Activated T-cell treated with anti-CD3 and anti-CD28 coated beads for 4 hours (primary cell): ENCODE results near the gene MOB3B.
"Not testable (repeated sequence)": the region's sequence is repeated elsewhere in the genome, so short reads cannot be mapped to it uniquely, and the experiment has no call there.

Source experiments
- DNase-seq: peaks from one replicate; pipeline ENCODE4 v3.0.0-alpha.2; 2020

Gene MOB3B

GRCh38 chr9:27472195-27472594, 57.4 kb downstream of the MOB3B start:
- no peak for DNase-seq

- no peak for DNase-seq
These were observed 57.8 kb downstream of the MOB3B start for GRCh38 chr9:27471789-27472188.

- DNase-seq: no peak
These were observed 58.2 kb downstream of the MOB3B start for GRCh38 chr9:27471366-27471765.

- DNase-seq: no peak
These were observed 59.2 kb downstream of the MOB3B start for GRCh38 chr9:27470291-27470856.

- no peak for DNase-seq
These were observed 60.1 kb downstream of the MOB3B start for GRCh38 chr9:27469550-27469949.

GRCh38 chr9:27468462-27469110, 61.0 kb downstream of the MOB3B start:
- DNase-seq: no peak

- DNase-seq: no peak
These were observed 61.6 kb downstream of the MOB3B start for GRCh38 chr9:27468000-27468399.

- DNase-seq: no peak
These were observed 62.1 kb downstream of the MOB3B start for GRCh38 chr9:27467486-27467885.

- not testable (repeated sequence) for DNase-seq
These were observed 63.1 kb downstream of the MOB3B start for GRCh38 chr9:27466516-27466915.

- not testable (repeated sequence) for DNase-seq
These were observed 64.7 kb downstream of the MOB3B start for GRCh38 chr9:27464950-27465349.

- no peak for DNase-seq
These were observed 66.8 kb downstream of the MOB3B start for GRCh38 chr9:27462846-27463245.

- no peak for DNase-seq
These were observed 67.2 kb downstream of the MOB3B start for GRCh38 chr9:27462434-27462833.

GRCh38 chr9:27460226-27461023, 69.2 kb downstream of the MOB3B start:
- no peak for DNase-seq

GRCh38 chr9:27457445-27457844, 72.2 kb downstream of the MOB3B start:
- no peak for DNase-seq

- DNase-seq: no peak
These were observed 75.6 kb downstream of the MOB3B start for GRCh38 chr9:27453860-27454553.

- DNase-seq: no peak
These were observed 78.3 kb downstream of the MOB3B start for GRCh38 chr9:27451207-27451797.

- DNase-seq: no peak
These were observed 78.9 kb downstream of the MOB3B start for GRCh38 chr9:27450752-27451151.

GRCh38 chr9:27448356-27448755, 81.3 kb downstream of the MOB3B start:
- DNase-seq: not testable (repeated sequence)

- no peak for DNase-seq
These were observed 82.5 kb downstream of the MOB3B start for GRCh38 chr9:27447031-27447683.

GRCh38 chr9:27445688-27446087, 83.9 kb downstream of the MOB3B start:
- DNase-seq: no peak

- no peak for DNase-seq
These were observed 84.5 kb downstream of the MOB3B start for GRCh38 chr9:27445057-27445595.

- DNase-seq: no peak
These were observed 87.2 kb downstream of the MOB3B start for GRCh38 chr9:27442464-27442863.
